Keratinocyte (primary cell): ENCODE measurements around the gene KLHL36. TPM values are rescaled to one million over a fixed set of nuclear protein-coding genes. Genes with fewer than 3 reads are reported as not detected.

Experiments
- DNase-seq: peaks from one replicate; pipeline ENCODE4 v3.0.0-alpha.2; 2011; ENCODE audit warnings: low read depth, missing footprints, low spot score
- FAIRE-seq: peaks from 2 replicates; lab custom pipeline; 2011; peaks lifted over from hg19 to GRCh38; lab: Jason Lieb, UNC
- H2AFZ ChIP-seq: 2 replicates; pipeline ENCODE4 v1.6.0; 2012; ENCODE audit warnings: low read length, control low read depth, inconsistent platforms; ENCODE audit not compliant: control insufficient read depth
- H3K27ac ChIP-seq: 2 replicates; pipeline ENCODE4 v1.5.1; 2011; ENCODE audit warnings: low read length; ENCODE audit not compliant: control insufficient read depth, insufficient read depth
- H3K27me3 ChIP-seq: 3 replicates; pipeline ENCODE4 v1.6.0; 2011; ENCODE audit warnings: low read length; ENCODE audit not compliant: control insufficient read depth, insufficient read depth; ENCODE audit errors: extremely low read depth
- H3K36me3 ChIP-seq, 2 experiments: 2 replicates in 1 of 2; 3 replicates in 1 of 2; pipeline ENCODE4 v1.5.1; 2011; ENCODE audit warnings: low read length in 2 of 2, mild to moderate bottlenecking in 1 of 2; ENCODE audit not compliant: control insufficient read depth in 2 of 2, insufficient read depth in 2 of 2; ENCODE audit errors: extremely low read depth in 1 of 2
- H3K4me1 ChIP-seq: 3 replicates; pipeline ENCODE4 v1.5.1; 2011; ENCODE audit warnings: low read length; ENCODE audit not compliant: control insufficient read depth, insufficient read depth; ENCODE audit errors: extremely low read depth
- H3K4me2 ChIP-seq: 3 replicates; pipeline ENCODE4 v1.6.0; 2011; ENCODE audit warnings: low read depth, low read length; ENCODE audit not compliant: control insufficient read depth, insufficient read depth; ENCODE audit errors: extremely low read depth
- H3K4me3 ChIP-seq, 3 experiments: fragments of 200-600 bp in 1 of 3; sonication (generic) in 1 of 3; 2 replicates in 2 of 3; 3 replicates in 1 of 3; pipeline ENCODE4 v1.5.1; 2011 to 2016; ENCODE audit warnings: low read length in 3 of 3, mild to moderate bottlenecking in 3 of 3, control low read depth in 2 of 3, inconsistent platforms in 1 of 3, low read depth in 1 of 3, mixed read lengths in 1 of 3, mixed run types in 1 of 3, moderate library complexity in 1 of 3; ENCODE audit not compliant: control insufficient read depth in 2 of 3, insufficient read depth in 2 of 3; ENCODE audit errors: extremely low read depth in 1 of 3
- H3K79me2 ChIP-seq: 2 replicates; pipeline ENCODE4 v1.6.0; 2012; ENCODE audit warnings: low read length; ENCODE audit not compliant: control insufficient read depth, insufficient read depth
- H3K9ac ChIP-seq: 3 replicates; pipeline ENCODE4 v1.6.0; 2011; ENCODE audit warnings: low read length; ENCODE audit not compliant: control insufficient read depth, insufficient read depth; ENCODE audit errors: extremely low read depth
- H3K9me1 ChIP-seq: 3 replicates; pipeline ENCODE4 v1.6.0; 2011; ENCODE audit warnings: low read length; ENCODE audit not compliant: control insufficient read depth, insufficient read depth; ENCODE audit errors: extremely low read depth
- H3K9me3 ChIP-seq: 2 replicates; pipeline ENCODE4 v1.5.1; 2012; ENCODE audit warnings: low read depth, low read length; ENCODE audit not compliant: control insufficient read depth
- H4K20me1 ChIP-seq: 3 replicates; pipeline ENCODE4 v1.6.0; 2011; ENCODE audit warnings: low read length; ENCODE audit not compliant: control insufficient read depth, insufficient read depth; ENCODE audit errors: extremely low read depth
- EZH2 ChIP-seq: IDR thresholded peaks from one replicate; pipeline ENCODE4 v1.6.1; 2012; ENCODE audit warnings: inconsistent platforms, mild to moderate bottlenecking, low read length, moderate library complexity
- dilution Hi-C: fragments of 300-500 bp; cut with MboI; formaldehyde crosslinking; loops from one replicate; pipeline ENCODE4 v1.7.0; 2020; ENCODE audit warnings: low sequenced_read_pairs; ENCODE audit not compliant: extremely low pct_ligation_motif_present
- polyA plus RNA-seq, 5 experiments: library from polyadenylated mRNA; depleted of rRNA in 3 of 5; stranded (reverse) in 3 of 5; stranded (forward) in 1 of 5; unstranded in 1 of 5; fragments of >200 nt; gene quantifications; 1 replicate in 1 of 5; 2 replicates in 3 of 5; 3 replicates in 1 of 5; pipeline versions ENCODE4 v1.2.1 to v1.2.3, GENCODE V29; 2011 to 2012; ENCODE audit warnings: missing spikeins in 2 of 5, low read depth in 1 of 5, low replicate concordance in 1 of 5
- TF ChIP-seq, protein P1 (sequence below), 3 experiments: IDR thresholded peaks in 1 of 3; conservative IDR thresholded peaks in 1 of 3; optimal IDR thresholded peaks in 1 of 3; 2 replicates in 2 of 3; 3 replicates in 1 of 3; pipeline versions ENCODE3 to v1.5.1; 2011; ENCODE audit warnings: low read length in 3 of 3, mild to moderate bottlenecking in 3 of 3, moderate library complexity in 2 of 3, control low read depth in 1 of 3, inconsistent platforms in 1 of 3; ENCODE audit not compliant: insufficient read depth in 2 of 3; ENCODE audit errors: extremely low read depth in 1 of 3

KLHL36 gene
- polyA plus RNA-seq, 1 donor (not counting 4 experiments of a cell fraction or from before 2014, with no cell fraction given) = 27.5 TPM

DNA sequence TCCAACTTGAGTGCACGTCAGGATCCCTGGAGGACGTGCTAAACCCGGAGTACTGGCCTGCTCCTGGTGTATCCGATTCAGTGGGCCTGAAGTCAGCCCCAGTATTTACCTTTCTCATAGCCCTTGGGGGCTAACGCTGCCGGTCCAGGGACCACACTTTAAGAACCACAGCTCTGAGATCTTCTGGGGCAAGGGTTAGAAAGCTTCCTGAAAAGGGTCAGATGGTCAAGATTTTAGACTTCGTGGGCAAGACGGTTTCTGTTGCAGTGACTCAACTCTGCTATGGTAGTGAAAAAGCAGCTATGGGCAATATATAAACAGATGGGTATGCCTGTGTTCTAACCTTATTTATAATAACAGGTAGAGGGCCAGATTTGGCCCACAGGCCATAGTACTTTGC lies 36.9 kb downstream of the KLHL36 start:
- H3K27me3 ChIP-seq = peaks cover 8% of the 10 kb centered on the region
- no peak overlapping the region for H3K4me2 ChIP-seq
- peaks cover 5% of the 10 kb centered on the region for H3K4me1 ChIP-seq
- no peak overlapping the region for H2AFZ ChIP-seq
- H3K36me3 ChIP-seq = no peaks in the 10 kb centered on the region
- no peaks in the 10 kb centered on the region for H3K9me1 ChIP-seq
- no peak for DNase-seq
- H4K20me1 ChIP-seq = no peaks in the 10 kb centered on the region
- no peaks in the 10 kb centered on the region for H3K79me2 ChIP-seq
- TF ChIP-seq, protein P1, sequence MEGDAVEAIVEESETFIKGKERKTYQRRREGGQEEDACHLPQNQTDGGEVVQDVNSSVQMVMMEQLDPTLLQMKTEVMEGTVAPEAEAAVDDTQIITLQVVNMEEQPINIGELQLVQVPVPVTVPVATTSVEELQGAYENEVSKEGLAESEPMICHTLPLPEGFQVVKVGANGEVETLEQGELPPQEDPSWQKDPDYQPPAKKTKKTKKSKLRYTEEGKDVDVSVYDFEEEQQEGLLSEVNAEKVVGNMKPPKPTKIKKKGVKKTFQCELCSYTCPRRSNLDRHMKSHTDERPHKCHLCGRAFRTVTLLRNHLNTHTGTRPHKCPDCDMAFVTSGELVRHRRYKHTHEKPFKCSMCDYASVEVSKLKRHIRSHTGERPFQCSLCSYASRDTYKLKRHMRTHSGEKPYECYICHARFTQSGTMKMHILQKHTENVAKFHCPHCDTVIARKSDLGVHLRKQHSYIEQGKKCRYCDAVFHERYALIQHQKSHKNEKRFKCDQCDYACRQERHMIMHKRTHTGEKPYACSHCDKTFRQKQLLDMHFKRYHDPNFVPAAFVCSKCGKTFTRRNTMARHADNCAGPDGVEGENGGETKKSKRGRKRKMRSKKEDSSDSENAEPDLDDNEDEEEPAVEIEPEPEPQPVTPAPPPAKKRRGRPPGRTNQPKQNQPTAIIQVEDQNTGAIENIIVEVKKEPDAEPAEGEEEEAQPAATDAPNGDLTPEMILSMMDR (optimal IDR thresholded peaks at IDR 0.05 in 1 of 3, IDR thresholded peaks at IDR 0.05 in 1 of 3, conservative IDR thresholded peaks at IDR 0.05 in 1 of 3; ENCODE audit: extremely low read depth in 1 of 3, insufficient read depth in 2 of 3, low read length in 3 of 3) = no peak
- TF ChIP-seq EZH2 = no peak
- dilution Hi-C loops = no loop called here
- no peaks in the 10 kb centered on the region for H3K9me3 ChIP-seq
- FAIRE-seq = no peak
- H3K4me3 ChIP-seq = no peak overlapping the region
- no peak overlapping the region for H3K27ac ChIP-seq
- H3K9ac ChIP-seq = no peak overlapping the region

DNA sequence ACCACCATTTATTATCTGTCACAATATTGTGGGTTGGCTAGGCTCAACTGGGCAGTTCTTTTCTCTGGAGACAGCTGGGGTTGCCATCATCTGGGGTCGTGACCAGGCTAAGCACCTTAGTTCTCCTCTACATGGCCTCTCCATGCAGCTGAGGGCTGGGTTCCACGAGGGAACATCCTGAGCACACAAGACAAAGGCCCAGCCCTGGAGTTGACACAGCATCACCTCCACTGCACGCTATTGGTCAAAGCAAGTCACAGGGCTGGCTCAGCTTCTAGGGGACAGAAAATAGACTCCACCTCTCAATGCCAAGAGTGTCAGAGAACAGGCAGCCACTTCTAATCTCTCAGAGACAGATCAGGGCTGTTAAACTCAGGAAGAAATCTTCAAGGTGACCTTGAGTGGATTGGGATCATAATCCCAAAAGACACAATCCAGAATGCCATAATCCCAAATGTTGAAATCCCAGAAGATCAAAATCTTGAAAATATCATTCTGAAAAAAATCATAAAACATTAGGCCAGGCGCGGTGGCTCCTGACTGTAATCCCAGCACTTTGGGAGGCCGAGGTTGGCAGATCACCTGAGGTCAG lies 38.5 kb downstream of the KLHL36 start:
- Histone ChIP-seq H3K9me3 (no peaks in the 10 kb centered on the region), H2AFZ (no peak overlapping the region), H4K20me1 (no peaks in the 10 kb centered on the region), H3K27ac (no peak overlapping the region), H3K4me2 (no peak overlapping the region), H3K36me3 (no peaks in the 10 kb centered on the region), H3K4me3 (no peak overlapping the region), H3K9ac (no peak overlapping the region), H3K9me1 (no peaks in the 10 kb centered on the region), H3K4me1 (peaks cover 5% of the 10 kb centered on the region), H3K79me2 (no peaks in the 10 kb centered on the region), H3K27me3 (no peaks in the 10 kb centered on the region)
- FAIRE-seq = no peak
- TF ChIP-seq, protein P1 (optimal IDR thresholded peaks at IDR 0.05 in 1 of 3, IDR thresholded peaks at IDR 0.05 in 1 of 3, conservative IDR thresholded peaks at IDR 0.05 in 1 of 3; ENCODE audit: extremely low read depth in 1 of 3, insufficient read depth in 2 of 3, low read length in 3 of 3) = no peak
- no peak for TF ChIP-seq EZH2
- no peak for DNase-seq
- dilution Hi-C loops = no loop called here
